Measurements from ENCODE around the gene SCN1B. TPM values are rescaled to one million over a fixed set of nuclear protein-coding genes. Genes with fewer than 3 reads are reported as not detected.

Gene SCN1B
- total RNA-seq, 3 donors from 2014 or later (not counting 1 experiment from before 2014, with no cell fraction given): 0.94 to 1.5 (median 1.1) TPM

DNA sequence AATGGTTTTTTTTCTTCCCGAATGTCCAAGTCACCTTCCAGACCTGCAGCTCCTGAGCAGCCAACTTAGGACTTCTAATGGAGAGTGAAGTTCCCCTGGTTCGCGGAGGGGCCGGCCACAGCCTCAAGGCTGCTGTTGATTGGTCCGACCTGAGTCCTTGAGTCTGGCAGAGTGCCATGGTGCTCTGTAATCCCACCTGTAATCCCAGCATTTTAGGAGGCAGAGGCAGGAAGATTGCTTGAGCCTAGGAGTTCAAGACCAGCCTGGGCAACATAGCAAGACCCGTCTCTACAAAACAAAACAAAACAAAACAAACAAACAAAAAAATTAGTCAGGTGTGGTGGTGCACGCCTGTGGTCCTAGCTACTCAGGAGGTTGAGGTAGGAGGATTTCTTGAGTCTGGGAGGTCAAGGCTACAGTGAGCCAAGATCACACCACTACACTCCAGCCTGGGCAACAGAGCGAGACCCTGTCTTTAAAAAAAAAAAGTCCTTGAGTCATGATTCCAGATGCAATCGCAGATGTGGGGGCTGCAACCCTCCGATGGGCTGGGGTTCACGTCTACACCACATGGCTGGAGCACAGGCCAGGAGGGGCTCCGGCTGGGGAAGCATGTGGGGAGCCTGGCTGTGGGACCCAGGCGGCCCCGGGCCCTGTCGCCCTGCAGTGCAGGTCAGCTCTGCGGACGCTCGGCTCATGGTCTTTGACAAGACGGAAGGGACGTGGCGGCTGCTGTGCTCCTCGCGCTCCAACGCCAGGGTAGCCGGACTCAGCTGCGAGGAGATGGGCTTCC lies 28.9 kb downstream of the SCN1B start:
- DNase-seq (no peak), ATAC-seq (peak in 1 of 3 donors; percentile 2)
- Histone ChIP-seq H3K27ac (ENCODE audit: low read length) (no peak overlapping the region), H3K4me3 (ENCODE audit: low read length) (no peak overlapping the region), H3K9me3 (ENCODE audit: control insufficient read depth, insufficient read depth, low read length) (no peaks in the 10 kb centered on the region), H3K36me3 (ENCODE audit: control insufficient read depth, insufficient read depth, low read length) (no peaks in the 10 kb centered on the region), H3K27me3 (ENCODE audit: control insufficient read depth, insufficient read depth, low read length) (no peaks in the 10 kb centered on the region), H3K4me1 (ENCODE audit: control insufficient read depth, insufficient read depth, low read length) (no peaks in the 10 kb centered on the region)
- Mint-ChIP-seq H3K4me1 (no peaks in the 10 kb centered on the region), H3K4me3 (no peak overlapping the region), H3K27me3 (ENCODE audit: low read depth in 2 of 2) (peaks cover 10% of the 10 kb centered on the region in 2 donors), H3K9me3 (no peaks in the 10 kb centered on the region), H3K36me3 (no peaks in the 10 kb centered on the region), H3K27ac (no peak overlapping the region)
- WGBS (ENCODE audit: insufficient coverage): 93% methylated on average over 24 of the region's 26 CpGs
- intact Hi-C loops (cut with micrococcal nuclease): no loop called here
- TF ChIP-seq, protein P1, sequence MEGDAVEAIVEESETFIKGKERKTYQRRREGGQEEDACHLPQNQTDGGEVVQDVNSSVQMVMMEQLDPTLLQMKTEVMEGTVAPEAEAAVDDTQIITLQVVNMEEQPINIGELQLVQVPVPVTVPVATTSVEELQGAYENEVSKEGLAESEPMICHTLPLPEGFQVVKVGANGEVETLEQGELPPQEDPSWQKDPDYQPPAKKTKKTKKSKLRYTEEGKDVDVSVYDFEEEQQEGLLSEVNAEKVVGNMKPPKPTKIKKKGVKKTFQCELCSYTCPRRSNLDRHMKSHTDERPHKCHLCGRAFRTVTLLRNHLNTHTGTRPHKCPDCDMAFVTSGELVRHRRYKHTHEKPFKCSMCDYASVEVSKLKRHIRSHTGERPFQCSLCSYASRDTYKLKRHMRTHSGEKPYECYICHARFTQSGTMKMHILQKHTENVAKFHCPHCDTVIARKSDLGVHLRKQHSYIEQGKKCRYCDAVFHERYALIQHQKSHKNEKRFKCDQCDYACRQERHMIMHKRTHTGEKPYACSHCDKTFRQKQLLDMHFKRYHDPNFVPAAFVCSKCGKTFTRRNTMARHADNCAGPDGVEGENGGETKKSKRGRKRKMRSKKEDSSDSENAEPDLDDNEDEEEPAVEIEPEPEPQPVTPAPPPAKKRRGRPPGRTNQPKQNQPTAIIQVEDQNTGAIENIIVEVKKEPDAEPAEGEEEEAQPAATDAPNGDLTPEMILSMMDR (IDR thresholded peaks at IDR 0.05): no peak

- Histone ChIP-seq H3K4me3 (ENCODE audit: low read length) (no peak overlapping the region), H3K27me3 (ENCODE audit: control insufficient read depth, insufficient read depth, low read length) (no peaks in the 10 kb centered on the region), H3K27ac (ENCODE audit: low read length) (no peak overlapping the region), H3K36me3 (ENCODE audit: control insufficient read depth, insufficient read depth, low read length) (no peaks in the 10 kb centered on the region), H3K4me1 (ENCODE audit: control insufficient read depth, insufficient read depth, low read length) (no peaks in the 10 kb centered on the region), H3K9me3 (ENCODE audit: control insufficient read depth, insufficient read depth, low read length) (no peaks in the 10 kb centered on the region)
- peaks cover 10% of the 10 kb centered on the region in 2 donors for H3K27me3 Mint-ChIP-seq (ENCODE audit: low read depth in 2 of 2)
- H3K27ac Mint-ChIP-seq: no peak overlapping the region
- no peak for ATAC-seq
- H3K4me3 Mint-ChIP-seq: no peak overlapping the region
- no peaks in the 10 kb centered on the region for H3K36me3 Mint-ChIP-seq
- WGBS (ENCODE audit: insufficient coverage): 94% methylated on average over 15 of the region's 15 CpGs
- no peak for DNase-seq
- intact Hi-C loops (cut with micrococcal nuclease): no loop called here
- TF ChIP-seq, protein P1 (IDR thresholded peaks at IDR 0.05): no peak
- H3K4me1 Mint-ChIP-seq: no peaks in the 10 kb centered on the region
- H3K9me3 Mint-ChIP-seq: no peaks in the 10 kb centered on the region
These were observed 29.5 kb downstream of the SCN1B start for GRCh38 chr19:35059799-35060091.

- no peak overlapping the region for H3K4me3 ChIP-seq (ENCODE audit: low read length)
- TF ChIP-seq, protein P1 (IDR thresholded peaks at IDR 0.05): no peak
- H3K27ac ChIP-seq (ENCODE audit: low read length): no peak overlapping the region
- no peaks in the 10 kb centered on the region for H3K9me3 Mint-ChIP-seq
- H3K4me3 Mint-ChIP-seq: no peak overlapping the region
- WGBS (ENCODE audit: insufficient coverage): 91% methylated on average over 29 of the region's 29 CpGs
- H3K27me3 Mint-ChIP-seq (ENCODE audit: low read depth in 2 of 2): peaks cover 10% of the 10 kb centered on the region in 2 donors
- intact Hi-C loops (cut with micrococcal nuclease): no loop called here
- no peaks in the 10 kb centered on the region for H3K9me3 ChIP-seq (ENCODE audit: control insufficient read depth, insufficient read depth, low read length)
- DNase-seq (no peak), ATAC-seq (no peak)
- no peaks in the 10 kb centered on the region for H3K4me1 ChIP-seq (ENCODE audit: control insufficient read depth, insufficient read depth, low read length)
- no peaks in the 10 kb centered on the region for H3K27me3 ChIP-seq (ENCODE audit: control insufficient read depth, insufficient read depth, low read length)
- H3K36me3 Mint-ChIP-seq: no peaks in the 10 kb centered on the region
- no peaks in the 10 kb centered on the region for H3K4me1 Mint-ChIP-seq
- no peak overlapping the region for H3K27ac Mint-ChIP-seq
- H3K36me3 ChIP-seq (ENCODE audit: control insufficient read depth, insufficient read depth, low read length): no peaks in the 10 kb centered on the region
These were observed 30.0 kb downstream of the SCN1B start for GRCh38 chr19:35060160-35060855.
